GM11168 (cell line): ENCODE results near the gene ASTN2.

ENCODE experiments used
- in situ Hi-C: fragments of 300-500 bp; cut with MboI; formaldehyde crosslinking; loops from one replicate; pipeline ENCODE4 v1.12.0; 2022; ENCODE audit warnings: low sequenced_read_pairs; ENCODE audit not compliant: unreplicated experiment

The ASTN2 gene

DNA sequence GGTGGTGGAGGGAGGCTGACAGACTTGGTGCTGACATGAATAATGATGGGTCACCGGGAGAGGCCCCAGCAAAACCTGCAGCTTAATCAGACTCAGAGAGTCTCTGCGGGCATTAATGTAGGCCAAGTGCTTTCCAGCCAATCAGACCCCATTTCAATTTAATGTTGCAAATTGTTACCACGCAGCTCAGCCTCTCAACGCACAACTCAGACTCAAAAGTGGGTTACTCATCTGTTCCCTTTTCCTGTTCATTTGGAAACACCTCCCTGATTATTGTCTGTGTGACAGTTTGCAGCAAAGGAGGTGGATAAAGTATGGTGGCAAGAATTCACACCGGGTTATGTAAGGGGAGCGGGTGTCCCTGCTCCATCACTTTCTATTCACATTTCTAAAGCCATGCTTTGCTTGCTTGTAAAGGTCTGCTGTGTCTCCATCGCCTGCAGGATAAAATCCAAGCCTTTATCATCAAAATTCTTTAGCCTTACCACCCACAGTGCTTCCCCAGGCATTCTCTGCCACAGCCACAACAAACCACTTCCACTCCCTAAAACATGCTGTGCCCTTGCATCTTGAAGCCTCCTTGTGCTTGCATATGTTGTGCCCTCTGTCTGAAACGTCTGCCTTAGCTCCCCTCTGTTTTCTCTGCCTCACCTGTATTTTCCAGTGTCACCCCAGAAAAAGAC is 156.5 kb downstream of the ASTN2 start:
- in situ Hi-C loops: no loop called here

DNA sequence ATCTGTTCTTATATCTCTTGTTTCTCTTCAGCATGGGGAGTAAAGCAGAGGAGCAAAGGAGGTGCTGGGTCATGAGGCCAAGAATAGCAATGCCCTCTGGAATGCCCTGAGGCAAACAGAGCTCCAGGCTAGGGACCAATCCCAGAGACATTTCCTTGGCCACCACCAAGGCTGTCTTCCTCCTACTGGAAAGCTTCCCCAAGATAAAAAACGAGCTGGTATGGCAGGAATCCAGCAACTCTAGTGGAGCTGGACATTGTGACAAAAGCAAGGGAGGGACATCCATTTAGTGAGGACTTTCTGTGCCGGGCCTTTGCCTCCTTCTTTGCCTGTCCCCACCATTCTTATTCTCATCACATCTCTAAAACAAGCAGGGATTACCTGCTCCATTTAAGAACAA is 161.6 kb downstream of the ASTN2 start:
- in situ Hi-C loops: no loop called here

DNA sequence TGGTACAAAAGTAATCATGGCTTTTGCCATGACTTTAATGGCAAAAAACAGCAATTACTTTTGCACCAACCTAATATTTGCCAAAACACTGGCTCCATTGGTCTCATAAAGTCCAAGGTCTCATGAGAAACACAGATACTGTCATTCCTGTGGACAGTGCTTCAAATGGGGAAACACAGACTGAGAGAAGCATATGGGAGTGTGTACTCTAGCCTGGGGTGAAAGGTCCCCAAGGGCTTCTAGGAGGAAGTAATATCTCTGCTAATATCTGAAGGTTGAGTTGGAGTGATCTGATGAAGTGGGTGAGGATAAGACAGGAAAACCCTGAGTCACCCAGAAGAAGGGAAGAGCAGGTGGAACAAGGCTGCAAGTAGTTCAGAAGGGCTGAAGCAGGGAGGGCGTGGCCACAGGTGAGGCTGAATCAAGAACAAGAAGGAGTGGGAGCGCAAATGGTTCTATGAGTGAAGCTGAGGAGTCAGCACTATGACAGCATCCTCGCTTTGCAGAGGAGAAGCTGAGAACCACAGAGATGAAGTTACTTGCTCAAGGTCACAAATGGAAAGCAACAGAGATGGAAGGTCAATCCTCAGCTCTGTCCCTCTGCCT is 164.1 kb downstream of the ASTN2 start:
- in situ Hi-C loops: no loop called here

DNA sequence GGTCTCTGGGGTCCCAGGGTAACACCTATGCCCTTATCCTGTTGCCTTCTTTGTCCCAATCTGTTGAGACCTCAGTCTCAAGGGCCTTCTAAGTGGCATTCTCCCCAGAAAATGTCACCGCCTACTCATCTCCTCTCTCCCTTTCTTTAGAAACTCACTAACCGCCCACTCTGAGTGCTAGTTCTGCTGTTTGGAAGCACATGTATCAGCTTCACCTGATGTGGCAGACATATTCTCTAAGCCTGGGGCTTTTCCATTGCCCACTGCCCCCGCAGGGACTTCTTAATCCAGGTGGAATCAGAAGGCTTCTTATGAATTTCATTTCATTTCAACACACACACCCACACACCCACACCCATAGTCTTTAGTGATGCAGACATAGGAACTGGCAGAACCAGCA is 165.1 kb downstream of the ASTN2 start:
- in situ Hi-C loops: no loop called here

DNA sequence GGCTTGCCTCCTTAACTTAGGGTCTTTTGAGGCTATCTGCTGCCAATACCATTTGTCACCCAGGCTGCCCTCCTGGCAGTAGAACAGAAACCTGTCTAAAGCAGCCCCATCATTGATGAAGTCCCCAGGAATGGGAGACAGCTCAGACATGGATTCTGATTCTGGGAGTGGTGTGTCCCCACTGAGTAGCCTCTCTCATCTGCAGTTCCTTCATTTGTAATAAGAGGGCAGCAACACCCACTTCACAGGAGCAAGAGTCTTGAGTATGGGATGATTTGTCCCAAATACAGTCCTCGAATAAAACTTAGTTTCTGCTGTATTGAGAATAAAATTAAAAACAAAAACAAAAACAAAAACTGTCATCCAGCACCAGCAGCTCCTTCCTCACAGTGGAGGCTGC is 167.6 kb downstream of the ASTN2 start:
- in situ Hi-C loops: no loop called here

DNA sequence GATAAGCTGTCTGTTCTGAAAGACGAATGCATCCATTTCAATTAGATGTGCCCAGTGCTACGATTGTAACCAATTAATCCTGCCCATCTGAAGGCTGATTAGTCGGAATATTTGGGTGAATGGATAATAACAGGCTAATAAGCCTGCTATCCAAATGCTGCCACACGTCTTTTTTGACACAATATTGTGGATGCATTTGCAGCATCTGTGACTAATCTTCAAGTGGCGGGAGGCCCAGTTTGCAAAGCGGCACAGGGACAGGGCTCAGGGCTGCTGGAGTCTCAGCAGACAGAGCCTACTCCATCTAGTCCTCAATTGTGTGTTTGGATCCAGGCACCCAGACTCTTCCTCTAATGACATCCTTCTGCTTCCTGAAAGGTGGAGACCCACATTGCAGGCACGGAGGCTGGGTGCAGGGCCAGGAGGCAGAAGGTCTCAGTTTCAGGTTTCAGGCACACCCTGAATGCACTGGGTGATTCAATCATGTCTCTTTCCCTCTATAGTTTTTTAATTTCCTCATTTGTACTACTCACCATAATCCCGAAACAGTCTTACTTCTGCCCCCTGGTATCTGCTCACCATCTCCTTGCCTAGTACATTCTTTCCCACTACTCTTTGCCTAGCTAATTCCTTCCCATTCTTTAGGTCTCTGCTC is 169.6 kb downstream of the ASTN2 start:
- in situ Hi-C loops: no loop called here

DNA sequence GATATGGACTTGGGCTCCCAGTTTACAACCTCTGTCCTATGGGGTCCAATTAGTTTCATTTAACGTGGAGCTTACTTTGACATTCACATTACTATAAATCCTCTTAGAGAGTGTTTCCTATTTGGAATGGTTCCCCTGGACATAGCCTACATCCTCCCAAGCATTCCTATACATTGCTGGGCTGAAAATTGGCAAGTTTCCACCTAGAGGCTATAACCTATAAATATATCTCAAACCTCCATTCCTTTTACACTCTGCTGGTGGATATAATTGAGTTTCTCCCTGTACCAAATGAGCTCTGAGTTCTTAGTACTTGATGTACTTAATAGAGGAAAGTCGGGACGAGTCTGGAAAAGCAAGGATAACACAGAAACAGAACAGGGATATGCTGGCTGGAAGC is 172.8 kb downstream of the ASTN2 start:
- in situ Hi-C loops: no loop called here

DNA sequence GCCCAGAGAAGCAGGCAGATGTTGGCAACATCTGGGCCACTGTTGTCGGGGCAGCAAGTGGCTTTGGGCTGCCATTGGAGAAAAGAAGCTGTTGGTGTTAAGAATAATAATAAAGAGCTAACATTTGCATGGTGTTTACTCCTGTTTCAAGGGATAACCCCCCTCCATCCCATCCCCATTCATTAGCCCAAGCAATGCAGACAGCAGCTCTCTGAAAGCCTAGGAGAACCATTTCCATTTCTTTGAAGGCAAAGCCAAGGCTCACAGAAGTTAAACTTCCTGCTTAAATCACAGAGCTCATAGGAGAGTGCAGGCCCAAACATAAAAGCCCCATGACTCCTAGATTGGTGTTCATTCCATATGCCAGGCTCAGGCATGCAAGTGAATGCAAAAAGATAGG is 175.4 kb downstream of the ASTN2 start:
- in situ Hi-C loops: no loop called here

DNA sequence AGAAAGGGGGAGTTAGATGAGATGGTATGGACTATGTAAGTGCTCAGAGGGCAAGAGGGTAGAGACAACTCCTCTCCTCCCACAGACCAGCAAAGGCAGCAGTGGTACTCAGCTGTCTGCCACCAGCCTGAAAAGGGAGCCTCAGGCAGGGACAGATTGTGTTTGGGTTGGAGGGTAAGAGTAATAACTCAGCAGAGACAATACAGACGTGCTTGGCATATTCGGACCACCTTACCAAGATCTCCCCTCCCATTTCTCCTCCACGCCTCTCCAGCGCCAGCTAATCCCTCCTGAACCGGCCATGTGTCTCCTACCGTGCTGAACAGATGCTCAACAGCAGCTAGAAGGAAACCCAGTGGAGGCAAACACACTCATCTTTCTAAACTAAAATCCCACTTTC is 180.8 kb downstream of the ASTN2 start:
- in situ Hi-C loops: no loop called here

DNA sequence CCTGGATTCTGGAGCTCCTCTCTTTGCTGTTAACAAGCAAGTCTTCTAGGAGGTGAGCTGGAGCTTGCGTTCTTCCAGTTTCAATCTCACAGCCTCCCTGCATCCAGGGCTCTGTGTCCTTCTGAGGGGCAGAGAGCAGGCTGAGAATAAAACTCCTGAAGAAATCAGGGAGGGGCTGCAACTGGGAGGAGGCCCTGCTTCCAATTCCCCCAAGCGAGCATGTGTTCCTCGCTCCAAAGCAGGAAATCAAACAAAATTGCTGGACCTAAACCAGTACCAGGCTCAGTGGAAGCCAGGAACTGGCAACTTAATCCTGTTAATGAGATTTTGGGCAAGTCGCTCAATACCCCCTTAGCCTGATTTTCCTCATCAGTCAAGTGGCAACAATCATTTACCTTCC is 181.8 kb downstream of the ASTN2 start:
- in situ Hi-C loops: no loop called here

DNA sequence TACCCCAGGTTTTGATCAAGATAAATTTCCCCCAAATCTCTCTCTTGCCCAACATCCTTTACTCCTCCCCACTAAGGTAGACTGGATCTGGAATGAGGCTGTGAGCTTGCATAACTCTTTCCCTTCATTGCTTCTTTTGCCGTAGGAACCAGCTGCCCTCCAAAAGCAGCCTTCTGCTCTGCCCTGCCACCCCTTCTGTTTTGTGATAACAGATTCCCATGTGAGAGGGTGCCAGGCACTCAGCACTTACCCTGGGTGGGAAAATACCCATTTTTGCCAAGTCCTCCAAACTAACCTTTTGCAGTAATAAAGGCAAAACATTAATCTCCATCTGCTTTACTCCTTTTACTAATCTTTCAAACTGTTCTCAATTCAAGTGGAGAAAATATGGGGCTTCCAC is 182.6 kb downstream of the ASTN2 start:
- in situ Hi-C loops: no loop called here

DNA sequence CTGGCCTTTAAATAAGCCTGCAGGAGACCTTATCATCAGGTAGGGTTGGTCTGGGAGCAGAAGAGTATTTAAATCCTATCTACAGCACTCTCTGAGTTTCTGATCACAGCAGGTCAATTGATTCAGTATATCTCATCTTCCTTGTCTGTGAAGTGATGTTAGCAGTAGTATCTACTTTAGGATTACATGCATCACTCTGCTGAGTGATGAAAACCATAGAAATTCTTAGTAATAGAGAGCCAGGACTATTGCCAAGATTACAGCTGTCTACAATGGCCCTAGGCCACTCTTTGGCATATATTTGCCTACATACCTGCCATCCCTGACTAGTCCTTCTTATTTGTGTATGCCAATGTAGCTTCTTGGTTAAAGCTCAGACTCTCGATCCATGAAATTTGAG is 183.8 kb downstream of the ASTN2 start:
- in situ Hi-C loops: no loop called here

DNA sequence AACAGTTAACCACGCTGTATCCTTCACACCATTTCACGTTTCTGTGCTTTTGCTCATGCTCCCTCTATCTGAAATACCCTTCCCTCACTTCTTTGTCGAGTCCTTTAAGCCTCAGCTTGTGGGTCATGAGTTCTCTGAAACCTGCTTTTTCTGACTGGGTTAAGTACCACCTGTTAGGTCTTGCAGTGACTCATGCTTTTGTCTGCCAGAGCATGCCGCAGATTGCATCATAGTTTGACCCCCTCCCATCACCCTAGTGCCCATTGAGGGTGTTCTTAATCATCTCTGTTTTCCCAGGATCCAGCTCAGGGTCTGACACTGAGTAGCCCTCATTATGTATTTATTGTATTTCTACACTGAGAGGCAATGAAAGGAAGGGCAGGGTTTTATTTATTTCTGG is 190.2 kb downstream of the ASTN2 start:
- in situ Hi-C loops: no loop called here

DNA sequence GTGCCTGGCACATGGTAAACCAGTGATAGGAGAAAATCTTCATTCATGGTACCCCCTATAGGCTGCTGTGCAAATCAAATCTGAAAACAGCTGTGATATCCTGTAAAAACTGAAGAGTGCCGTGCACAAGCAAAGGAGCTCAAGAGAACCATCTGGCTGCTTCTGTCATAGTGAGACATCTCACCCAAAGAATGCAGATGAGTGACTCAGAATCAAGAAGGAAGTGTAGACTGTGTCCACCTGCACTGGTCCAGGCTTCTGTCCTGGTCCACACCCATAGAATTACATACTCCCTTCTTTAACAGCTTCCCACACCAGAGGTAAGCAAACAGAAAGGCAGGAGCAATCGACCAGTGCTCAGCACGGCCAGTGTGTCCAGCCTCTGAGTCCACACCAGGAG is 195.9 kb downstream of the ASTN2 start:
- in situ Hi-C loops: no loop called here

DNA sequence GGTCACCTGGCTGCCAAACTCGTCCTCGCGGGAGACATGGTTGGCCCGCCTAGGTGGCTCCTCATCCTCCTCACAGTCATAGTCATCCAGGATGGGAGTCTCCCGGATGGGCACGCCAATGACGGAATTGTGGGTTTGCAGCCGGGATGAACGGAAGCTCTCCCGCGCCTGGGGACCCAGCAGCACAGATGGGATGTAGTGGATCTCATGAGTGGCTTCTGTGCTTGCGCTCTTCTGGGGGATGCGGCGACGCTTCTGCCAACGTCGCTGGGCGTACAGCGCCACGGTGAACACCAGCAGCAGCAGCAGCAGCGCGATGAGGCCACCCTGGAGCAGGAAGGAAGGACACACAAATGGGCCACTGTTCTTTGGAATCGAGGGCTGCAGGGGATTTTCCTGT is 200.4 kb downstream of the ASTN2 start:
- in situ Hi-C loops: no loop called here

DNA sequence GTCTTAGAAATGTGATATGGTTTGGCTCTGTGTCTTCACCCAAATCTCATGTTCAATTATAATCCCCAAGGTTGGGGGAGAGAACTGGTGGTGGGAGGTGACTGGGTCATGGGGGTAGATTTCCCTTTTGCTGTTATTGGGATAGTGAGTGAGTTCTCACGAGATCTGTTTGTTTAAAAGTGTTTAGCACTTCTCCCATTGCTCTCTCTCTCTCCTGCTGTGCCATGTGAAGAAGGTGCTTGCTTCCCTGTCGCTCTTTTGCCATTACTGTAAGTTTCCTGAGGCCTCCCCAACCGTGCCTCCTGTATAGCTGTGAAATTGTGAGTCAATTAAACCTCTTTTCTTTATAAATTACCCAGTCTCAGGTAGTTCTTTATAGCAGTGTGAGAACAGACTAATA is 203.6 kb downstream of the ASTN2 start:
- in situ Hi-C loops: no loop called here

DNA sequence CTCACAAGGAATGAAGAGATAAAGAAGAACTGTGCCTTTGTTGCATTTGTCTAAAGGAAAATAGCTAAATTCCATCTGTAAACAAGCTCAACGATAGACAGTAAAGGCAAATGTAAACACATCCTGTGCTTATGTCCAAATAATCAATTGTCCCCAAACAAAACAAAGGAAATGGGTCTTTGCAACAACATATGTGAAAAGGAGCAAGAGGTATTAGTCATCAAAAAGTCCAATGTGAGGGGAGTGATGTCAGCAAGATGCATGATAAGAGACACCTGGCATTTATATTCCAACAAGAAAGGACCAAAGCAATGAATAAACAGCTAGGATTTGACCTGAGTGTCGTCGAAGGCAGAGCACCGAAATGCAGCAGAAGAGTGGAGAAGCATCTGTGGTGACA is 209.1 kb downstream of the ASTN2 start:
- in situ Hi-C loops: no loop called here

DNA sequence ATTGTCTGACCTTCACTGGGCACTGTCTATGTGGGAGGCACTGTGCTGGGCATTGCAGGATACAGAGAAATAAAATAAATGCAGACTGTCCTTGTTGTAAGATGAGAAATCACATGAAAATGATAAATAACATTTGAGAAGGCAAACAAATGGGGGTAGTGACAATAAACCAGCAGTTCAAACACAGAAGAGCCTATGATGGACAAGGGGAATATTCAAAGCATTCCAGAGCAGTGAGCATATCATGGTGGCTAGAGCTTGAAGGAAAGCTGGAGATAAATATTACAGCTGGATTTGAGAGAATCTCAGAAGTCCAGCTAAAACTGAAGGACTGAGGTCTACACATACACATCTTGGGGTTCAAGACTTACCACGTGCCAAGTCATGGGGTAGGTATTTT is 209.9 kb downstream of the ASTN2 start:
- in situ Hi-C loops: no loop called here

DNA sequence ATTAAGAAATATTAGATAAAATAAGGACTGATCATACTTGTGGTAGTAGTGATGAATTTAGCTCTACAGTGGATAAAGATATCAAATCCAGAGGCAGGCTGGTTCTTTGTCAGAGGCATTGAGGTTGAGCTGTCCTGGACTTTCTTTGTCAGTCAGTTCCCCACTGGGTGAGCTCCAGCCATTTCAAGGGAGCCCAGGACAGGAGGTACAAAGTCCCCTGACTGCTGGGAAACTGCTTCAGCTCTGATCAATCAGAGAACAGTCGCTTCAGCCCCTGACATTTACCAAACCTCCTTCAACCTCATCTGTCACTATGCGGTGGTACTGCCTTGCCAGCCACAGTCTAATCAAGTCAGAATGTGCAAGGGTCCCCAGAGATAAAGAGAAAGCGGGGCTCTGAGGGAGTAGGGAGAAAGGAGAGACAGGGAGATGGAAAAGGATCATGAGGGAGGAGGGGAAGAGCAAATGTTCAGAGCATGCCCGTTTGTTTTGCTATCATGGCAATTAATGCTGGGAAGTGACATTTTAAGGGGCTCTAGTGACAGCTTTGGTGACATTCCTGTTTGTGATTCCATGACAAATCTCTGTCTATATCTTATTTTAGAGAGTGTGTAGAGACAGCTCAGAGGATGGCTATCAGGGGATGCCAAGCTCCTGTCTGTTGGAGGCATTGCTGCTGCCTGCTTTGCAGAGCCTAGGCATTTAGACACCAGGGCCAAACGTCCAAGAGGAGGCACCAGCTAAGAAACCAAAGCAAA is 223.2 kb downstream of the ASTN2 start:
- in situ Hi-C loops: no loop called here

DNA sequence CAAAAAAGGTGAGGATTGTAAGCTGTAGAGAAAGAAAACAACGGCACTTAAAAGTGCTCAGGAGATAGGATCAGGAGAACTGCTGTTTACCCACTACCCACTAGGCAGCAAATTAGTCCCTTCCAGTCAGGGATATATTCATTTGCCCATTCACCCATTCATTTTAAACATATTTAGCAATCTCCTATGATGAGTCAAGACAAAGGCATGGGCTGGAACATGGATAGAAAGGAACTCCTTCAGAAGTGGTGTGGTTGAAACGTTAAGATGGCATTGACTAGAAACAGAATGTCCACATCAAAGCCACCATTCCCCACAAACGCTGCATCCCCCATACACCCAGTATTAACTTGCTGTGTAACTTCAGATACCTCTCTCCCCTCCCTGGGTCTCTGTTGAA is 225.7 kb downstream of the ASTN2 start:
- in situ Hi-C loops: no loop called here

DNA sequence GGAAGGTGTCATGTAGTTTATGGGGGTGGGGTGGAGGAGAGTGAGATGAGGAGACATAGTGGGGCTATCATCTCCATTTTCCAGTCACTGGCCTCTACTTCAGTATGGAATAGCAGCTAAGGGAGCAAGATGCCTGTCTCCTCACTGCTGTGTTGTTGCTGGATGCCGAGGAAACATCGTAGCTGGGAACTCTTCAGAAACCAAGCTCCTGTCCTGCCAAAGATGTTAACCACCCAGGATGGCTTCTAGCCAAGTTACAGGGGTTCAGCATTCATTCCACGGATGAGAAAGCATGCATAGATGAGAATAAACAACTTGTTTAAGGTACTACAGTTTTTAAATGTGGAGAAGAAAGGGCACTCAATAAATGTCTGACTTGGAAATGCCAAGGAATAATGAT is 226.5 kb downstream of the ASTN2 start:
- in situ Hi-C loops: no loop called here
